ENCODE measurements around the gene ZNF775.

Gene ZNF775

DNA sequence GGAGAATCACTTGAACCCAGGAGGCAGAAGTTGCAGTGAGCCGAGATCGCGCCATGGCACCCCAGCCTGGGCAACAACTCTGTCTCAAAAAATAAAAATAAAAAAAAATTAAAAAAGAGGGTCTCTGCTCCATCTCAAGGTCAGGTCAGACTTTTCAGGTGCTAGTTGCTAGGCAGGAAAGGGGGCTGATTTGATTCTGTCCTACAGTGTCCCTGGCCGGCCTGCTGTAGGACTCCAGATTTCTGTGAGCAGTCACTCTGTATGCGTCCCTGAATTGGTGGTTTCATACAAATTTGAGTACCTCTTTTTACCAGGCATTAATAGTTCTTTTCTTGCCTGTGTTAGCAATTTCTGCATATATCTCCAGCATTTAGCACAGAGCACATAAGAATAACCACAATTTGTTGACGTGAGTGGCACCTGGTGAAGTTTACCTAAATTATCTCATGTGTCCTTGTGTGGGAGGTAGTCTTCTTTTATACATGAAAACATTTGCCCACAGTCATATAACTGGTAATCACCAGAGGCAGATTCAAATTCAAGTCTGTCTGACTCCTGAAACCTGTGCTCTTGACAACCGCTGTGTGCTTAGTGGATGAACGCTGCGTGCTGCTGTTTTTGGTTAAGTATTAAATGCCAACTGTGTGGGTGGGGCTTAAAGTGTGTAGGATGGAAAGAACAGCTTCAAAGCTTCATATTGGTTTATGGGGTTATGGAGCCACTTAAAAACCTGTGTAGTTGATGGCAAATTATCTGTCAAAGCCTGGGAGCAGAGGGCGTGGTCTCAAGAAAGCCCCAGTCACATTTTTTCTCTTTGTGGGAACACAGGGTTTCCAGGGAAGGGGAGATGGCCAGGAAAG is 3.2 kb upstream of the ZNF775 start:
- Histone ChIP-seq H3K27me3 (ENCODE audit: insufficient read depth, low read depth, severe bottlenecking) (no peaks in the 10 kb centered on the region), H3K4me3 (ENCODE audit: low read depth, low read length) (no peak overlapping the region), H3K9me3 (ENCODE audit: severe bottlenecking) (no peaks in the 10 kb centered on the region), H3K36me3 (peaks cover 44% of the 10 kb centered on the region), H3K27ac (no peak overlapping the region)
- DNase-seq: no peak
- TF ChIP-seq, protein P1, sequence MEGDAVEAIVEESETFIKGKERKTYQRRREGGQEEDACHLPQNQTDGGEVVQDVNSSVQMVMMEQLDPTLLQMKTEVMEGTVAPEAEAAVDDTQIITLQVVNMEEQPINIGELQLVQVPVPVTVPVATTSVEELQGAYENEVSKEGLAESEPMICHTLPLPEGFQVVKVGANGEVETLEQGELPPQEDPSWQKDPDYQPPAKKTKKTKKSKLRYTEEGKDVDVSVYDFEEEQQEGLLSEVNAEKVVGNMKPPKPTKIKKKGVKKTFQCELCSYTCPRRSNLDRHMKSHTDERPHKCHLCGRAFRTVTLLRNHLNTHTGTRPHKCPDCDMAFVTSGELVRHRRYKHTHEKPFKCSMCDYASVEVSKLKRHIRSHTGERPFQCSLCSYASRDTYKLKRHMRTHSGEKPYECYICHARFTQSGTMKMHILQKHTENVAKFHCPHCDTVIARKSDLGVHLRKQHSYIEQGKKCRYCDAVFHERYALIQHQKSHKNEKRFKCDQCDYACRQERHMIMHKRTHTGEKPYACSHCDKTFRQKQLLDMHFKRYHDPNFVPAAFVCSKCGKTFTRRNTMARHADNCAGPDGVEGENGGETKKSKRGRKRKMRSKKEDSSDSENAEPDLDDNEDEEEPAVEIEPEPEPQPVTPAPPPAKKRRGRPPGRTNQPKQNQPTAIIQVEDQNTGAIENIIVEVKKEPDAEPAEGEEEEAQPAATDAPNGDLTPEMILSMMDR (IDR thresholded peaks at IDR 0.05; ENCODE audit: low read depth, low read length): no peak

GRCh38 chr7:150376560-150376959 is 2.6 kb upstream of the ZNF775 start:
- H3K27me3 ChIP-seq (ENCODE audit: insufficient read depth, low read depth, severe bottlenecking): no peaks in the 10 kb centered on the region
- no peak for DNase-seq
- H3K4me3 ChIP-seq (ENCODE audit: low read depth, low read length): no peak overlapping the region
- H3K9me3 ChIP-seq (ENCODE audit: severe bottlenecking): no peaks in the 10 kb centered on the region
- H3K27ac ChIP-seq: no peak overlapping the region
- peaks cover 37% of the 10 kb centered on the region for H3K36me3 ChIP-seq
- TF ChIP-seq, protein P1 (IDR thresholded peaks at IDR 0.05; ENCODE audit: low read depth, low read length): no peak

DNA sequence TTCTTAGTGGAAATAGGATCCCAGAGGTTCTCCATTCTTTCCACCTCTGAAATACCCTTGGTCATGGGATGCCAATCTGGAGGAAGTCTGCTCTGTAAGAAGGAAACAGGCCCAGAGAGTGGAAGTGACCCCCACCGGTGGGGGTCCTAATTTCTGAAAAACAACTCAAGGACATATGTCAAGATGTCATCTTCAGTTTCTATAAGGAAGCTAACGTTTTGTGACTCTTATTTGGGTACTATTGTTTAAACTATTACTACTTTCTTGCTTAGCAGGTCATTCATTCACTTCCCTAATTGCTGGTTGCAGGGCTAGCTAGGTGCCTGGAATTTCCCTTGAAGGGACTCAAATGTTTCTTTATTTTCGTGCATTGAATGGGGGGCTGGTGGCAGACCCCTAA is 1.9 kb upstream of the ZNF775 start:
- no peak for DNase-seq
- Histone ChIP-seq H3K36me3 (peaks cover 31% of the 10 kb centered on the region), H3K4me3 (ENCODE audit: low read depth, low read length) (no peak overlapping the region), H3K27me3 (ENCODE audit: insufficient read depth, low read depth, severe bottlenecking) (no peaks in the 10 kb centered on the region), H3K9me3 (ENCODE audit: severe bottlenecking) (no peaks in the 10 kb centered on the region), H3K27ac (peak overlapping the region; percentile 99)
- TF ChIP-seq, protein P1 (IDR thresholded peaks at IDR 0.05; ENCODE audit: low read depth, low read length): no peak

DNA sequence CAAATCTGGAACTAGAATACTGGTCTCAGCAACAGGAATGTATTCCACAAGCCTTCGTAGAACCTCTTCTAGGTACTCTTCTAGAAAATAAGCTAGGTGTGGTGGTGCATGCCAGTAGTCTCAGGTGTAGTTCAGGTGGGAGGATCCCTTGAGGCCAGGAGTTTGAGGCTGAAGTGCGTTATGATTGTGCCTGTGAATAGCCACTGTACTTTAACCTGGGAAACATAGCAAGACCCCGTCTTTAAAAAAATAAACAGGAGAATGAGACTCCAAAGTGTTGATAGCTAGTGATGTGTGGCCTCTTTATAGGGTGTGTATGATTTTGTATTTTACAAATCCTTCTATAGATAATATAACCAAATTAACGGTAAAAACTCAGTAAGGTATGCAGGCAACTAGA is 1.5 kb upstream of the ZNF775 start:
- Histone ChIP-seq H3K27ac (peak overlapping the region; percentile 99), H3K9me3 (ENCODE audit: severe bottlenecking) (no peaks in the 10 kb centered on the region), H3K4me3 (ENCODE audit: low read depth, low read length) (no peak overlapping the region), H3K27me3 (ENCODE audit: insufficient read depth, low read depth, severe bottlenecking) (no peaks in the 10 kb centered on the region), H3K36me3 (peaks cover 27% of the 10 kb centered on the region)
- TF ChIP-seq, protein P1 (IDR thresholded peaks at IDR 0.05; ENCODE audit: low read depth, low read length): no peak
- no peak for DNase-seq

DNA sequence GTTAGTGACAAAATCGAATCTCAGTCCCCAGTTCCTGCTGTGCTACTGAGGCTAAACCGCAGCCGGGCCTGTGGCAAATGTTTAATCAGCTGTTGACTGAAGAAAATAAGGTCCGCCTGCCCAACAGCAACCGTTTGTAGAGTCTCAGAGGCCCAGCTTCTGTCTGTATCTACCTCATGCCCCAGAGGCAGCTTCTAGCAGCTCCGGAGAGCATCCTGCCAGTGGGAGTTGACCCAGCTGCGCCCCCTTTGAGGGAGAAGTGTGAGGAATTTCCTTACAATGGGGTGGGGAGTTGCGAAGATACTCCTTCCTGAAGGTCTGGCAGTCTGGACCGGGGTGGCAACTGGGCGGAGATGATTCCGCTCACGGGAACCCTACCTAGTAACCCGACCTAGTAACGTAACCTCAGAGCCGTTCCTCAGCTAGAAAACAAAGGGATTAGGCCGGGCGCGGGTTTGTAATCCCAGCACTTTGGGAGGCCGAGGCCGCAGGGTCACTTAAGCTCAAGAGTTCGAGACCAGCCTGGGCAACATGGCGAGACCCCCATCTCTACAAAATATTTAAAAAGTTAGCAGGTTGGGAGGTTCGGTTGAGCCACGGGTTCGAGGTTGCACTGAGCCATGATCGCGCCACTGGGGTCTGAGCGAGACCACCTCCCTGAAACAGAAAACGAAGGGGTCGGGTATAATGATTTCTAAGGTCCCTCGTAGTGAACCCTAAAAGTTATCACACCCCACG is 846 bp upstream of the ZNF775 start:
- TF ChIP-seq, protein P1 (IDR thresholded peaks at IDR 0.05; ENCODE audit: low read depth, low read length): peak; percentile 28; the same call in 1 of the 2 replicates
- H3K9me3 ChIP-seq (ENCODE audit: severe bottlenecking): no peaks in the 10 kb centered on the region
- DNase-seq: peak; percentile 90
- peaks cover 20% of the 10 kb centered on the region for H3K36me3 ChIP-seq
- H3K27me3 ChIP-seq (ENCODE audit: insufficient read depth, low read depth, severe bottlenecking): no peaks in the 10 kb centered on the region
- H3K4me3 ChIP-seq (ENCODE audit: low read depth, low read length): peak overlapping the region; percentile 81
- H3K27ac ChIP-seq: peak overlapping the region; percentile 99

Data from WERI-Rb-1 (cell line).